Endodermal cell (in vitro differentiated cells): Measurements from ENCODE around the gene IPMK. TPM values are rescaled to one million over a fixed set of nuclear protein-coding genes. Genes with fewer than 3 reads are reported as not detected.

Source experiments
- DNase-seq: peaks from one replicate; pipeline ENCODE4 v3.0.0-alpha.2; 2017
- H3K27ac ChIP-seq: 2 replicates; pipeline ENCODE4 v1.5.1; 2013; ENCODE audit warnings: mild to moderate bottlenecking, low read depth, low read length, moderate library complexity
- H3K27me3 ChIP-seq: 2 replicates; pipeline ENCODE4 v1.6.1; 2013; ENCODE audit warnings: mild to moderate bottlenecking, low read length, moderate library complexity; ENCODE audit not compliant: insufficient read depth, control insufficient read depth, poor library complexity, severe bottlenecking
- H3K36me3 ChIP-seq: 2 replicates; pipeline ENCODE4 v1.7.0; 2013; ENCODE audit warnings: mild to moderate bottlenecking, low read length, moderate library complexity; ENCODE audit not compliant: control insufficient read depth, insufficient read depth
- H3K4me1 ChIP-seq: one replicate; pipeline ENCODE4 v1.7.0; 2013; ENCODE audit warnings: low read length; ENCODE audit not compliant: control insufficient read depth, insufficient read depth
- H3K4me3 ChIP-seq: 2 replicates; pipeline ENCODE4 v1.5.1; 2013; ENCODE audit warnings: mild to moderate bottlenecking, low read length, moderate library complexity
- H3K9ac ChIP-seq: 2 replicates; pipeline ENCODE4 v1.6.1; 2013; ENCODE audit warnings: mild to moderate bottlenecking, low read length, moderate library complexity; ENCODE audit not compliant: poor library complexity, severe bottlenecking; ENCODE audit errors: extremely low read depth
- H3K9me3 ChIP-seq: 2 replicates; pipeline ENCODE4 v1.6.1; 2013; ENCODE audit warnings: mild to moderate bottlenecking, low read length, moderate library complexity; ENCODE audit not compliant: control insufficient read depth
- H3K27ac Mint-ChIP-seq: 2 replicates; pipeline ENCODE4 v1.8.0; 2020; ENCODE audit warnings: mixed read lengths
- H3K27me3 Mint-ChIP-seq: 2 replicates; pipeline ENCODE4 v1.8.0; 2021; ENCODE audit warnings: mild to moderate bottlenecking, mixed read lengths; ENCODE audit not compliant: insufficient read depth
- H3K36me3 Mint-ChIP-seq: 2 replicates; pipeline ENCODE4 v1.8.0; 2020; ENCODE audit warnings: low read depth, mixed read lengths
- H3K4me1 Mint-ChIP-seq: 2 replicates; pipeline ENCODE4 v1.8.0; 2020; ENCODE audit warnings: mixed read lengths
- H3K4me3 Mint-ChIP-seq: 2 replicates; pipeline ENCODE4 v1.8.0; 2020; ENCODE audit warnings: mild to moderate bottlenecking, moderate library complexity, mixed read lengths
- H3K9me3 Mint-ChIP-seq: 2 replicates; pipeline ENCODE4 v1.8.0; 2020; ENCODE audit warnings: mild to moderate bottlenecking, mixed read lengths
- CTCF ChIP-seq: fragments of 200-600 bp; sonication (generic); conservative IDR thresholded peaks from 2 replicates; pipeline ENCODE4 v1.5.0; 2021; ENCODE audit warnings: antibody characterized with exemption, mild to moderate bottlenecking
- WGBS, 2 experiments: methylation state at CpG; one replicate each; pipeline versions ENCODE4 v1.1.5 to v1.1.7; 2013; ENCODE audit warnings: missing lambda C conversion rate in 2 of 2, mixed read lengths in 1 of 2; ENCODE audit not compliant: insufficient coverage in 1 of 2, insufficient read length in 1 of 2; 5-methylcytosine and 5-hydroxymethylcytosine counted together
- total RNA-seq, 2 donors: library from RNA; stranded (reverse); fragmentation: NEBNext Ultra II Directional in 1 of 2; extraction: Animal tissue kit (Norgen Biotek cat#: 25700) in 1 of 2; gene quantifications; 2 replicates in 1 of 2; 3 replicates in 1 of 2; pipeline ENCODE4 v1.2.1, GENCODE V29; 2021

IPMK gene
- total RNA-seq, 2 donors from 2014 or later = 9.3 to 9.4 TPM

GRCh38 chr10:58179238-58179637, 88.5 kb downstream of the IPMK start:
- no peak overlapping the region for H3K4me3 ChIP-seq
- no peaks in the 10 kb centered on the region for H3K9me3 ChIP-seq
- no peak overlapping the region for H3K27ac ChIP-seq
- DNase-seq = no peak
- H3K27me3 ChIP-seq = no peaks in the 10 kb centered on the region
- no peaks in the 10 kb centered on the region for H3K4me1 ChIP-seq
- no peak for TF ChIP-seq CTCF
- no peak overlapping the region for H3K9ac ChIP-seq
- H3K27me3 Mint-ChIP-seq = no peaks in the 10 kb centered on the region
- WGBS, 2 experiments = 83 to 93% methylated on average over 1 to 2 of the region's 2 CpGs
- no peak overlapping the region for H3K27ac Mint-ChIP-seq
- H3K36me3 Mint-ChIP-seq = no peaks in the 10 kb centered on the region
- H3K4me3 Mint-ChIP-seq = no peak overlapping the region
- H3K36me3 ChIP-seq = no peaks in the 10 kb centered on the region
- no peaks in the 10 kb centered on the region for H3K9me3 Mint-ChIP-seq
- H3K4me1 Mint-ChIP-seq = peaks cover 10% of the 10 kb centered on the region

- Histone ChIP-seq H3K4me1 (no peaks in the 10 kb centered on the region), H3K27ac (no peak overlapping the region), H3K36me3 (no peaks in the 10 kb centered on the region), H3K27me3 (no peaks in the 10 kb centered on the region), H3K9ac (no peak overlapping the region), H3K4me3 (no peak overlapping the region), H3K9me3 (no peaks in the 10 kb centered on the region)
- H3K9me3 Mint-ChIP-seq = no peaks in the 10 kb centered on the region
- H3K4me3 Mint-ChIP-seq = no peak overlapping the region
- 71 to 91% methylated on average over 1 of the region's 1 CpG for WGBS, 2 experiments
- TF ChIP-seq CTCF = no peak
- H3K4me1 Mint-ChIP-seq = peaks cover 10% of the 10 kb centered on the region
- DNase-seq = no peak
- no peak overlapping the region for H3K27ac Mint-ChIP-seq
- H3K27me3 Mint-ChIP-seq = no peaks in the 10 kb centered on the region
- H3K36me3 Mint-ChIP-seq = no peaks in the 10 kb centered on the region
Measured at GRCh38 chr10:58178811-58179210, 88.9 kb downstream of the IPMK start.

- H3K9me3 Mint-ChIP-seq = no peaks in the 10 kb centered on the region
- Histone ChIP-seq H3K9ac (no peak overlapping the region), H3K4me3 (no peak overlapping the region), H3K9me3 (no peaks in the 10 kb centered on the region), H3K27ac (no peak overlapping the region), H3K27me3 (no peaks in the 10 kb centered on the region), H3K4me1 (no peaks in the 10 kb centered on the region), H3K36me3 (no peaks in the 10 kb centered on the region)
- no peaks in the 10 kb centered on the region for H3K36me3 Mint-ChIP-seq
- 92% methylated on average over 1 of the region's 3 CpGs; no CpG with 5 or more reads in 1 of the 2 experiments for WGBS, 2 experiments
- peaks cover 10% of the 10 kb centered on the region for H3K4me1 Mint-ChIP-seq
- no peak overlapping the region for H3K27ac Mint-ChIP-seq
- H3K4me3 Mint-ChIP-seq = no peak overlapping the region
- H3K27me3 Mint-ChIP-seq = no peaks in the 10 kb centered on the region
- TF ChIP-seq CTCF = peak; percentile 81
- no peak for DNase-seq
Measured at GRCh38 chr10:58177362-58177947, 90.2 kb downstream of the IPMK start.
